Stimulated activated CD4-positive, alpha-beta T cell treated with anti-CD3 and anti-CD28 coated beads, Interleukin-1b, Interleukin-23, amount 100 ng/mL, for 24 hours (primary cell): ENCODE measurements around the gene PRIMPOL.
"Not testable (repeated sequence)": the region's sequence is repeated elsewhere in the genome, so short reads cannot be mapped to it uniquely, and the experiment has no call there.

Source experiments
- DNase-seq, 4 experiments: peaks; one replicate each; pipeline ENCODE4 v3.0.0-alpha.2; 2020; ENCODE audit warnings: low read depth in 4 of 4, low spot score in 1 of 4

The PRIMPOL gene

DNA sequence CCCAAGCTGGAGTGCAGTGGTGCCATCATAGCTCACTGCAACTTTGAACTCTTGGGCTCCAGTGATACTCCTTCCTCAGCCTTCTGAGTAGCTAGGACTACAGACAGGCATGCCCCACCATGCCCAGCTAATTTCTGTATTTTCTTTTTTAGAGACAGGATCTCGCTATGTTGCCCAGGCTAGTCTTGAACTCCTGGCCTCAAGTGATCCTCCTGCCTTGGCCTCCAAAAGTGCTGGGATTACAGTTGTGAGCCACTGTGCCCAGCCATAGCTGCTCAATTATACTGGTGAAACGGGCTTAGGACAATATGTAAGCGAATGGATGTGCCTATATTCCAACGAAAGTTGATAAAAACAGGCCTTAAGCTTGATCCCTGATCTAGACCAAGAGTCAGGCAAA, 13.4 kb upstream of the PRIMPOL start:
- DNase-seq, result no peak

DNA sequence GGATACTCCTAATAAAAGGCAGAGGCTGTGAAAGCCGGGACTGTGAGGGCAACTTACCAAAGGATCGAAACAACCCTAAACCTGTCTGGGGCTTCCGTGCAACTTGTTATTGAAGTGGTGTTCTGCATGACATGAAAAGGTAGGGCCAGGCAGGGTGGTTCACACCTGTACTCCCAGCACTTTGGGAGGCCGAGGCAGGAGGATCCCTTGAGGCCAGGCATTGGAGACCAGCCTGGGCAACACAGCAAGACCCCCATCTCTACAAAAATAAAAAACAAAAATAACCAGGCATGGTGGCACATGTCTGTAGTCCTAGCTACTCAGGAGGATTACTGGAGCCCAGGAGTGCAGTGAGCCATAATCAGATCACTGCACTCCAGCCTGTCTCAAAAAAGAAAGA, 12.6 kb upstream of the PRIMPOL start:
- no peak for DNase-seq

DNA sequence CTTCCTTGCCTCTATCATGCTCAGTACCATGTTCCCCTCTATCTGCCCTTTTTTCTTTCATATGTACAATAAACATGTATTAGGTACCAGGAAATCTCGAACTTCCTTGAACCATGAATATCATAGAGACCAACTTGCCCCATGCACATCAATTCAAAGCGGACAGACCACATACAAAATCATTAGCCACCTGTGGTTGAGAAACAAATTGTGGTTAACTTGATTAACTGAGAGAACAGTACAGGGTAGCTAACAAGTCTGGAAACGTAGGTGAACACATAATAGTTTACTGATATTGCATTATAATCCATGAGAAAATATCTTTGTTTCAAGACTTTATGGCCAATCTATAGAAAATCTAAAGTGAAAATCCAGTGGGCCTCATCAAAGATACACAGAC, 8.5 kb upstream of the PRIMPOL start:
- DNase-seq, result no peak

DNA sequence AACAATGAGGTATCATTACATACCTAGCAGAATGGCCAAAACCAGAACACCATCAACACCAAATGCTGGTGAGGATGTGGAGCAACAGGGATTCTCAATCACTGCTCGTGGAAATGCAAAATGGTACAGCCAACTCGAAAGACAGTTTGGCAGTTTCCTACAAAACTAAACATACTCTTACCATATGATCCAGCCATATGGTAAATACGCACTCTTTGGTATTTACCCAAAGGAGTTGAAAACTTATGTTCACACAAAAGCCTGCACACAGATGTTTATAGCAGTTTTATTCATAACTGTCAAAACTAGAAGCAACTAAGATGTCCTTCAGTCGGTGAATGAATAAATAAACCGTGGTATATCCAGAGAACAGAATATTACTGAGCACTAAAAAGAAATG, 8.1 kb upstream of the PRIMPOL start:
- no peak for DNase-seq

DNA sequence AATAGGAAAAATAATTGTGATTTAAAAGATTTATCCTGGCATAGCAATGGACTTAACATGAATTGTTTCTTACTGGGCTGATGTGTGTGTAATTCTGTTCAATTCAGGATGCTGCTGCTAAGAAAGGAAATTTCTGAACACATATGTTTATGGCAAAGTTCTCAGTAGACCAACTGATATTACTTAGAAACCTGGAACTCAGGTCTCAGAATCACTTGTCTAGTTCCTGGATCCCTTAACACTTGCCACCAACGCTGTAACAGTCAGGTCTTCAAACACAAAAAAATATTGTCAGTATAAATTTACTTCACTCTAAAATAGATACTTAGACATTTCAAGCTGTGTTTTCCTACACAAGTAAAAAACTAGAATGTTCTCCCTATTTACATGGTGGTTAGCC, 5.8 kb upstream of the PRIMPOL start:
- no peak for DNase-seq

DNA sequence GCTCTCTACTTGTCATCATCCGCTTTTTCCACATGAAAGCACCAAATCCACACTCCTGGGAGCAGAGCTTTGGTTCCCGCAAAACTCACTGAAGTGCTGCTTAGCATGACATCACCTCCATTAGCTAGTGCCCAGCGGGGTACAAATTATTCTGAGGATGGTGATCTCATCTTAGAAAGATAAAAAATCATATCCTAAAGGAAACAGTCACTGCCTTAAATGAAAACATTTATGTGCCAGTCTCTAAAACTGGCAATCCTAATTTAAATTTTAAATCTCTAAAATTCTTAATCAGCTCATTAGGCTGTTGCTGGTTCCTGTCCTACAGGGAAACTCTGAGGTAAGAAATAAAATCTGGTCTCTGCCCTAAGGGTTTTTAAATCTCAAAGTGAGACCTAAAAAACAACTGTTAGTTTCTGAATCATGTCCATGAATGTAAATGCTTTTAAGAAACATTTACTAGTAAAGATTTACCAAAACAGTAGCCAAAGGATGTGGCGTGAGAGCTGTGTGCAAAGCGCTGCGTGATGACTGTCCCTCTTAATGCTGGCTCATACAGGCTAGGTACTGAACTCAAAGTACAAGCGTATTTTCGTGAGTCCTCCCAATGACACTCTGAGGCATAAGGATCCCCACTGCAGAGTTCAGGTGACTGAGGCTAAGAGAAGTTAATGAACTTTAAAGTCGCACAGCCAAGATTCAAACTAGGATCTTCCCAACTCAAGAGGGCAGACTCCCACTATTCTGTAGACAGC, 4.8 kb upstream of the PRIMPOL start:
- no peak for DNase-seq

DNA sequence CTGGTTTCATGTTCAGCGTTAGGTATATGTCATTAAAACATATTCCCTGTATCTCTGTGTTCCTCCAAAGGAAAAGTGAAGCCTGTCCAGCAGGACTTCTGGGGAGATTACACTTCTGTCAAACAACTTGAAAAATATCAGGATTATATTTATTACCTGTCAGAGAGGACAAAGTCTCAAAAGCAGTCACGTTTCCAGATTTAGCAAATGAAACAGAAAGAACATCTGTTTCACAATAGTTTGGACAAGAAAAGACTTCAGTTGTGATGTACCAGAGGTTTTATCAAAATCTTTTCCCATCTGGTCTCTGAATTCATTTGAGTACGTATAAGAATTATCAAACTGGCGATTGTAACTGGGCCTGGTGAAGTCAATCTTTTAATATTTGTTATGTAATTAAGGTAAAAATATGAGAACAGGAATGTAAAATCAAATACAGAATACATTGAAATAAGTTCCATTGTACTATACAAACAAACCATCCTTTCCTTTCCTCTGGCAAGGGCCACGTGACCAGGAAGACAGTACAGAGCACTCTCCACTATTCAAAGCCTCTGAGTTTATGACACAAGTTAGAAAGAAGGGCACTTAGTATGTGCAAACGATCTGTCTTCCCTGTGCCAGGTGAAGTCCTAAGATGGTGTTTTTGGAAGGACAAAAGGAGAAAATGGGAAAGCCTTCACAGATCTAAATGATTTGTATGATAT, 3.5 kb upstream of the PRIMPOL start:
- no peak for DNase-seq

DNA sequence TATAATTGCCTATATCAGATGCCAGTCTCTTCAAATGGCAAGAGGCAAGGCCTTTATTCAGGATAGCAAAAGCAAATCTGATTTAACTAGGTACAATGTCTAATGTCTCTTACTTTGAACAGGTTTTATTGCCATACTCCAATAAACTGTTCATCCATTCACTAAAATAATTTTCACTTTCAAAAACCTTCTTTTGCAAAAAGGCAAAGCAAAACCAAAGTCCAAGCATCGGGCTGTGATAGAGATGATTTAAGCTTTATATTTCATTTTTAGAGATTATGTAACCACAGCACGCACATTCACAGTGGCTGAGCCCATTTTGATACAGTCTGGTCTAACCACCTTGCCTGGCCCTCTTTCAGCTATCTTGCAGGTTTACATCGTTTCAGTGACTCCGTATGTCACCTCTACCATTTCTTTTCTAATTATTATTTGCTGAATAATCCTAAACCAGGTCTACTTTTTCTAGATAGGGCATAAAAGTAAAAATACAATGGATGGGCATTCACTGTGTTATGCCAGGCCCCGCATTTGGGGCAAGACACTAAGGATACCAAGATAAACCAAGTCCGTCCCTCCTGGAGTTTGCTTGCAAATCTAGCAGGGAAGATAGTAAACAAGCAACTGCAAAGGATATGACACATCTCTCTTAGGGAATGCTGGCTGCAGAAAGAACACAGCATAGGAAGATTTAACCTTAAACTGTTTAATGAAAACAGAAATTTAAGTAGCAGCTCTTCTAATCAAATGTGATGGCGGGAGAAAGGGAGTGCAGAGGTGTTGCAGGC, 2.1 kb upstream of the PRIMPOL start:
- no peak for DNase-seq

DNA sequence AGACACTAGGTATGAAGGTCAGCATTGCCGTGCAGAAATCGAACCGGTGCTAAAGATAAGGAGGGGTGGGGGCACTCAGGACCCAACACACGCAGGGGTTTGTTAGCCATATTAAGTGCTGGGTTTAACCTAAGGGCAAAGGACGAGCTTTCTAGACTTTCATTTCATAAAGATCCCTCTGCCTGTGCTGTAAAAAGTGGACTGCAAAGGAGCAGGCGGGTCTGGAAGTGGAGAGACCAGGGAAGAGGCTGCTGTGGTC, 1.6 kb upstream of the PRIMPOL start:
- DNase-seq, result no peak

DNA sequence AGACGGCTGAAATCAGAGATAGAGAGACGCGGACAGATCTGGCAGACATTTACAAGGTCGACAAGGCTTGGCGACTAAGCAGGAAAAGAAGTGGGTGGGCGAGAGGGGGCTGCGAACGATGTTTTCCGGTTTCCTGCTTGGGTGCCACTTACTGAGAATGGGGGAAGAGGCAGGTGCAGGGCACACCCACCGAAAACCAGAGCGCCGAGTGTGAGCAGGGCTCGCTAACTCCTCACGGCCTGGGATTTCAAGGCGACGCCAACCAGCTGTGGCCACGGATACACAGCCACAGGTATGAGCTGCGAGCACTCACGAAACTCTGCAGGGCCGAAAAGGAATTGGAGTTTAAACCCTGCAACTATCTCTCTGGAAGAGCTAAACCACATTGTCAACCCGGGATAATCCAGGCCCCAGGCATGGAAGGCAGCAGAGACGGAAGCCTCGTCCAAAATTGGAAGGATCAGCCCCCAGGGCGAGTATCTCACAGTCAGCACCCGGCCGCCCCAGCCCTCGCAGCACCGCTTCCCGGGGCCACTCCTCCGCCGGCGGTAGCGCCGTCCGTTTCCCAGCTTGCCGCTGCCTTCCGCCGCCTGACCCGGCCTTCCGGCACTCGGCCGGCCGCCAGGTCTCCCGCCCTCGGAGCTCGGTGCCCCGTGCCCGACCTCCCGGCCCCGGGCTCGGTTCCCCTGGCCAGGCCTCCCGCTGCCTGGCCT, 1.1 kb upstream of the PRIMPOL start:
- DNase-seq, result peak in 3 of 4 experiments; percentile 6 to 28 (median 26)

DNA sequence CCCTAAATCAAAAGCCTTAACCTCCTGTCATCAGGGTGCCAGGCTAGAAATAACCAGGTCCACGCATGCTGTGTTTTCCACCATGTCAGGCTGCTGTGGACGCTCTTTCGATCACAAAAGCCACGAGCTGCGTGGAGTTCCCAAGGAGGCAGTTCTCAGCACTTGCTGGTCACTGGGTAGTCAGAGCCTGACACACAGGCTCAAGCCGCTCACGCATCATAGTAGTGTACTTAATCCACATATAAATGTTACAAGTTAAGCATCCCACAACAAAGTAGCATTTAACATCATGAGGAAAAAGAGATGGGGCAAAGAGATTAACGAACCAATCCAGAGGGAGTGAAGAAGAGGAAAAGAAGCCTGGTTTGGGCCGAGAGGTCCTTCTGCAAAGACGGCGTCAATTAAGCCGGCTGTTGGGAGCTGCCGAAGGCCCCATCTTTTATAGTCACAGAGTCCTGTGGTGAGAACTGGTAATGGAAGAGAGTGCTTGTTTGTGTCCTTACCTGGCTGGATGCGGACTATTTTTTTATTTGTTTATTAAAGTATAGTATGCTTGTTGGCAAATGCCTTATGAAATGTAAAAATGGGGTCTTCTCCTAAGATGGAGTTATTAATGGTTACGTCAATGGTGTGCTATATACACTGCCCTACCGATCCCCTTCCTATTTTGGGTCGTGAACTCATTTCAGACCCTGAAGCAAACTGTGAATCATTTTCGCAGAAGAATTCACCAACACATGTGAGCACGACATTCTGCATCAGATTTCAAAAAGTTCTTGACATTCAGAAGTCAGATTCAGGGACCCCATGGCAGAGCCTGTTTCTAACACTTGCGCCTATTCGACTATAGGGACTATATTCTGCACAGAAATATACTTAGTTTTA, 675 bp downstream of the PRIMPOL start:
- peak in 1 of 4 experiments; percentile 8 for DNase-seq

DNA sequence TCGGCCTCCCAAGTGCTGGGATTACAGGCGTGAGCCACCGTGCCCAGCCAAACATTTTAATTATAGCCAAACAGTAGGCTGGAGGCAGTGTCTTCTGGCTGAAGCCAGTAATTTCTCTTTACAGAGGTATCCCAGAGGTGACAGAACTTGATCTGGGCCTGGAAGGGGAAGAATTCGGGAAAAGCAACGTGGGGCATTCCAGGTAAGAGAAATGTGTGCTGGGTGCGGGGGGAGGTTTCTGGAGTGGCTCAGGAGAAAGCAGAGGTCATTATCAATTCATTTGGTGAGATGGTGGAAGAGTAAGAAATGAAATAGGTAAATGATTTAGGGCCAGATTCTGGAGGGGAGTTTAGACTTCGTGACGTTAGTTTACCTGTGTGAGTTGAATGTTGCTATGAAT, 2.4 kb downstream of the PRIMPOL start:
- DNase-seq, result no peak

DNA sequence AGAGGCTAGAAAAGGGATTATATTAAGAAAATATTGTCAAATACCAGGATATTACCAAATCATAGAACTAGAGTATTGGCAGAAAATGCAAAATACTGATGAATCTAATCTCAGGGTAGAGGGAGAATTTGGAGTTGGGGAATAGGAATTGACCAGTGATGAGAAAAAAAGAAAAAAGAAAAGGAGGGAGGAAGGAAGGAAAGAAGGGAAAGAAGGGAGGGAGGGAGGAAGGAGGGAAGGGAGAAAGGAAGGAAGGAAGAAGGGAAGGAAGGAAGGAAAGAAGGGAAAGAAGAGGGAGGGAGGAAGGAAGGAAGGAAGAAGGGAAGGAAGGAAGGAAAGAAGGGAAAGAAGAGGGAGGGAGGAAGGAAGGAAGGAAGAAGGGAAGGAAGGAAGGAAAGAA, 3.1 kb downstream of the PRIMPOL start:
- DNase-seq, result not testable (repeated sequence)

DNA sequence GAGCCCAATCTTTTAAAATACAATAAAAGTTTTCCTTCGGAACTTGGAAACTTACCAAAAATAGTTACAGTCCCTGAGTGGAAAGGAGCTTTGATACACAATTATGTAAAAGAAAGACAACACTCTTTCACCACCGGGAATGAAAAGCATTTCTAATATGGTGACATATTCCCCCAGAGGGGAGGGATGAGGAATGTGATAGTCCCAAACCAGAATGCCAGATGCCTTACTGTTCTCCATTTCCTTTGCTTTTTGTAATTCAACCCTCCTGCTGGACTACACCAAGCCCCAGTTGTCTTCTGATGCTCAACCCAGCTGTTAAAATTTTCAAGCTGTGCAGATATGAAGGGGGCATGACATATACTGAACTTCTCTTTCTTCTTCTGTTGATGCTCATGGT, 4.1 kb downstream of the PRIMPOL start:
- DNase-seq, result no peak

DNA sequence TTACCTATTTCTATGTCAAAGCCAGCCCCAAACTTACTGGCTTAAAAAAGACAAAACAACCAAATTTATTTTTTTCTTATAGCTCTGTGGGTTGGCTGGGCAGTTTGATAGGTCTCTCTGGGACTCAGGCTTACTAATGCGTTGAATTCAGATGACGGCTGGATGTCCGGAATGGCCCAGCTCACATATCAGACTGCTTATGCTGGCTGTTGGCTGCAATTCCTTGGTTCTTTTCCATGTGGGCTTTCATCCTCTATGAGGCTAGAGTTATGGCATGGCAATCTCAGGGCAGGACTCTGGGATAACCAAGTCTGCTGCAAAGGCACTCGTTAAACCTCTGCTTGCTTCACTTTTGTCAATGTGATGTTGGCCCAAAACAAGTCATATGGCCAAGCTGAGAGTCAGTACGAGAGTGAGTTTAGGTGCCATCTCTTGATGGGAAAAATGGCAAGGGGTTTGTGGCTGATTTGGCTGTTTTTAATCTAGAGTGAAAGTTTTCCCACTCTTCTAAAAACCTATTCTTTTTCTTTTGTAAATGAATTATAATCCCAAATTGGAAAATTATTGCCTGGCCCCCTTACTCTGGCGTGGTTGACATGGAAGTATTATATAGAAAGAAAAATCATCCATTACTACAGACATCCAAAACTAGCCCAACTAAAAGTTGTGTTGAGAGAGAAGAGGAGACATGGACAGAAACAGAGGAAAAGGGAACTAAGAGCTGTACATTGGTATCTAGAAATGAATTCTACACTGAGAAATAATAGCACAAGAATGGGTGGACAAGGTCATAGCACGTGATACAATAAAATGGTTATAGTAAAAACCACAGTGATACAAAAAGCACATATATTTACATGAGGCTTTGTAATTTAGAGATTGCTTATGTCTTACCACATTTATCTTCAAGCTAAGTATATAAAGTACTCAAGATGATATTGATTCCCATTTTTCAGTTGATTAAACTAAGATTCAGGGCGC, 6.6 kb downstream of the PRIMPOL start:
- no peak for DNase-seq

DNA sequence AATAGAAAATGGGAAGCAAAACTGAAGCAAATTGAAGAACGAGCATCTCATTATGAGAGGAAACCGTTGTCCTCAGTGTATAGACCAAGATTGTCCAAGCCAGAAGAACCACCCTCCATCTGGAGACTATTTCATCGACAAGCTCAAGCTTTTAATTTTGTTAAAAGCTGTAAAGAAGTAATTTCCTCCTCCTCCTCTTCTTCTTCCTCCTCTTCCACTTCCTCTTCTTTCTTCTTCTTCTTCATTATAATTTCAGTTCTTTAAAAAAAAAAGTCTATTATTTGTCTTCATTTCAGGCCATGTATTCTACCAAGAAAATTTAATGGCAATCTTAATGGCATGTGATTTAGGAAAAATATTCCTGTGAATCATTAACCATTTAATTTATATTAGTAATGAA, 7.6 kb downstream of the PRIMPOL start:
- no peak for DNase-seq

DNA sequence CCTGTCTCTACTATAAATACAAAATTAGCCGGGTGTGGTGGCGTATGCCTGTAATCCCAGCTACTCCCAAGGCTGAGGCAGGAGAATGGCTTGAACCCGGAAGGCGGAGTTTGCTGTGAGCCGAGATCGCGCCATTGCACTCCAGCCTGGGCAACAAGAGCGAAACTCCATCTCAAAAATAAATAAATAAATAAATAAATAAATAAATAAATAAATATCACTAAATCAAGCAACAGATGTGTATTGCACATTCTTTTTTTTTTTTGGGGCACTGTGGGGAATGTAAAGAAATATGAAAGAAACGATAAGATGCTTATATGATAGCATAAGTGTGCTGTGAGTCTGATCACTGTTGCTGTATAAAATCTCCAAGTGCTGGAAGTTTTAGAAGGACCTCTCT, 8.3 kb downstream of the PRIMPOL start:
- DNase-seq, result not testable (repeated sequence)

DNA sequence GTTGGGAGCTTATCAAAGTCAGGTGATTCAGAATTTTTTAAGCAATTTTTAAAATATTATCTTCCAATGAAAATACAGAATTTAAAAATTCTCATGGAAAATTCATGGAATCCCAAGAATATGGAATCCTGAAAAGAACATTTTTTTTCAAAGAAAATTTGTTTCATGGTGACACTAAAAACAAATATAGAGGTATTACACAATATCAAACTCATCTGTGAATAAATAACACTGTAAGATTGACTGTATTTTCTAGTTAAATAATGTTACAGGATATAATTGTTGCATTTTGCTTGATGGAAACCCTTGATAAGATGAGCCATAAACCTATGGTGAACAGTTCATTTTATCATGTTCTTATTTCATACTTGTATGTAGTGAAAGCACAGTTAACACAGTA, 11.4 kb downstream of the PRIMPOL start:
- no peak for DNase-seq

DNA sequence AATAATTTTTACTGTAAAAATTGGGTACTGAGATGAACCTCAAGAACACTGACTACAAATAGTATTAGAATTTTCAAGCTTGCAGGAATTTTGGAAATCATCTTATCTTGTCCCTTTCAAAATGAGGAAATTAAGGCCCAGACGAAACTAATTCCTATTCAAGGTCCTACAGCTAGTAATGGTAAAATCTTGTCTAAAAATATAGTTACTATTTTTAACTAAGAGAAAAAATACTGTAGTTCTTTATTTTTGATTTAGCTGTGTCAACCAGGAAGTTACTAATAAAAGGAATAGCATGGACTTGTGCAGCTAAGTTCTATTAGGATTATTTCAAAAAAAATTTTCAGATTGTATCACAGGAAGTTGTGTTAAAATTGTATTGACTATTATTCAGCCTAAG, 12.7 kb downstream of the PRIMPOL start:
- no peak for DNase-seq
